Heart left ventricle (tissue), 16 donors: ENCODE data around the gene APC2. TPM values are rescaled to one million over a fixed set of nuclear protein-coding genes. Genes with fewer than 3 reads are reported as not detected.
A peak's percentile ranks its signal among the peaks of the same experiment; 100 is the strongest.

Source experiments
- ATAC-seq, 4 donors: fragments of 200-7000 bp; cut with Tn5 transposase; one replicate each; pipeline ENCODE4 v1.9.1; 2020 to 2022; ENCODE audit warnings: moderate library complexity in 4 of 4, mild to moderate bottlenecking in 3 of 4, moderate number of reproducible peaks in 1 of 4
- DNase-seq, 5 donors: peaks; one replicate each; pipeline ENCODE4 v3.0.0-alpha.2; 2020
- H3K27ac ChIP-seq, 12 donors: fragments of 200-600 bp; sonication (generic) in 4 of 12; one replicate each; pipeline versions ENCODE4 v1.5.0 to v1.8.0; 2016 to 2022; ENCODE audit warnings: mild to moderate bottlenecking in 2 of 12
- H3K27me3 ChIP-seq, 9 donors: fragments of 200-600 bp; sonication (generic) in 2 of 9; one replicate each; pipeline versions ENCODE4 v1.5.1 to v1.8.0; 2016 to 2022; ENCODE audit warnings: mild to moderate bottlenecking in 3 of 9
- H3K36me3 ChIP-seq, 9 donors: fragments of 200-600 bp; sonication (generic) in 2 of 9; one replicate each; pipeline versions ENCODE4 v1.5.0 to v1.8.0; 2018 to 2022; ENCODE audit warnings: mild to moderate bottlenecking in 2 of 9
- H3K4me1 ChIP-seq, 12 donors: fragments of 200-600 bp; sonication (generic) in 4 of 12; one replicate each; pipeline versions ENCODE4 v1.5.0 to v1.8.0; 2016 to 2022; ENCODE audit warnings: mild to moderate bottlenecking in 3 of 12
- H3K4me3 ChIP-seq, 12 donors: fragments of 200-600 bp; sonication (generic) in 4 of 12; one replicate each; pipeline versions ENCODE4 v1.5.0 to v1.8.0; 2017 to 2022; ENCODE audit warnings: mild to moderate bottlenecking in 9 of 12, moderate library complexity in 4 of 12
- H3K9me3 ChIP-seq, 12 donors: fragments of 200-600 bp; sonication (generic) in 4 of 12; one replicate each; pipeline versions ENCODE4 v1.5.0 to v1.8.0; 2016 to 2022; ENCODE audit warnings: mild to moderate bottlenecking in 1 of 12
- POLR2A ChIP-seq, 2 donors: fragments of 450-650 bp; IDR thresholded peaks; one replicate each; pipeline ENCODE4 v1.6.1; 2017; ENCODE audit warnings: antibody characterized with exemption in 2 of 2, mild to moderate bottlenecking in 2 of 2, moderate library complexity in 2 of 2
- WGBS, 4 donors: extraction: QIAGEN DNeasy Blood & Tissue Kit in 2 of 4; methylation state at CpG; one replicate each; pipeline versions ENCODE4 v1.1.5 to v1.1.7; 2013 to 2018; 5-methylcytosine and 5-hydroxymethylcytosine counted together
- intact Hi-C, 10 donors: fragments of 100-400 bp; cut with DNase I; formaldehyde crosslinking; loops; one replicate each; pipeline versions ENCODE4 v1.11.1 to v1.14.2; 2022
- polyA plus RNA-seq, 2 donors: library from polyadenylated mRNA; stranded (reverse); fragments of 200-250 nt; gene quantifications; one replicate each; pipeline ENCODE4 v1.2.3, GENCODE V29; 2013
- total RNA-seq, 9 donors: library from RNA; depleted of rRNA in 2 of 9; stranded (reverse); fragments of >200 nt in 2 of 9; fragmentation: NEBNext Ultra II Directional in 3 of 9; extraction: Animal tissue kit (Norgen Biotek cat#: 25700) in 3 of 9; gene quantifications; one replicate each; pipeline versions ENCODE4 v1.1.0 to v1.2.4, GENCODE V29; 2016 to 2023
- TF ChIP-seq, protein P1 (sequence below), 12 donors: fragments of 200-600 bp; sonication (generic) in 4 of 12; IDR thresholded peaks; one replicate each; pipeline versions ENCODE4 v1.5.0 to v1.8.0; 2018 to 2022; ENCODE audit warnings: antibody characterized with exemption in 12 of 12, mild to moderate bottlenecking in 5 of 12
- donor health status: ischemic (EF 13 %, LVEDD 7.1; RV severe dilation, severe dysfunction).
- donor health status: healthy with polysubstance abuse.
- donor health status: DM: no; HTN: yes; CAD: no.
- donor health status: DM: no; HTN: no; CAD: no.
- donor health status: ischemic (EF 25% LVEDD 6.9; RV normal size, moderate dysfunction).
- donor health status: ischemic (EF 25% LVEDD 5.7; RV mildly dilated, moderate dysfunction).
- donor health status: healthy.
- donor health status: DM: yes; HTN: yes; CAD: no.
- donor health status: ischemic (EF 35%, LVEDD 5.7; RV mildly dilated, moderate dysfunction).
- donor health status: nonischemic (EF 11% LVEDD 7.7; RV severe dilation, severe dysfunction).
- donor health status: DM: yes; HTN: yes; CAD: no.
- donor health status: PGD.
- donor health status: ischemic (EF 29% LVEDD 5.4; RV normal size, mild dysfunction).
- donor health status: nonischemic (EF 23%, LVEDD 6.1; RV moderate dilation, normal function).

APC2 gene
- total and polyA plus RNA-seq, 11 donors = 0.04 to 0.72 (median 0.11) TPM; not detected in 1

DNA sequence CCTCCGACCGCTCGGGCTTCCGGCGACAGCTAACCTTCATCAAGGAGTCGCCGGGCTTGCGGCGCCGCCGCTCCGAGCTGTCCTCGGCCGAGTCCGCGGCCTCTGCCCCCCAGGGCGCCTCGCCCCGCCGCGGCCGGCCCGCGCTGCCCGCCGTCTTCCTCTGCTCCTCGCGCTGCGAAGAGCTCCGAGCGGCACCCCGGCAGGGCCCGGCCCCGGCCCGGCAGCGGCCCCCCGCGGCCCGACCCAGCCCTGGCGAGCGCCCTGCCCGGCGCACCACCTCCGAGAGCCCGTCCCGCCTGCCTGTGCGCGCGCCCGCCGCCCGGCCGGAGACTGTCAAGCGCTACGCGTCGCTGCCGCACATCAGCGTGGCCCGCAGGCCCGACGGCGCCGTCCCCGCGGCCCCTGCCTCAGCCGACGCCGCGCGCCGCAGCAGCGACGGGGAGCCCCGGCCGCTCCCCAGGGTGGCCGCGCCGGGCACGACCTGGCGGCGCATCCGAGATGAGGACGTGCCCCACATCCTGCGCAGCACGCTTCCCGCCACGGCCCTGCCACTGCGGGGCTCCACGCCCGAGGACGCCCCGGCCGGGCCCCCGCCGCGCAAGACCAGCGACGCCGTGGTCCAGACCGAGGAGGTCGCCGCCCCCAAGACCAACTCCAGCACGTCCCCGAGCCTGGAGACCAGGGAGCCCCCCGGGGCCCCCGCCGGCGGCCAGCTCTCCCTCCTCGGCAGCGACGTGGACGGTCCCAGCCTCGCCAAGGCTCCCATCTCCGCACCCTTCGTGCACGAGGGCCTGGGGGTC, 19.5 kb downstream of the APC2 start:
- ATAC-seq (no peak), DNase-seq (peak in 2 of 5 donors; percentile 10 to 25)
- H3K36me3 ChIP-seq = peaks cover 0 to under 1% (median 0%) of the 10 kb centered on the region in 9 donors
- H3K4me1 ChIP-seq = peaks cover 20 to 89% (median 61%) of the 10 kb centered on the region in 12 donors
- intact Hi-C loops = no loop called here
- peaks cover 31 to 87% (median 57%) of the 10 kb centered on the region in 9 donors for H3K27me3 ChIP-seq
- no peaks in the 10 kb centered on the region for H3K9me3 ChIP-seq
- H3K4me3 ChIP-seq = peak overlapping the region; percentile 27 to 66 (median 56)
- peak overlapping the region in 1 of 12 donors; percentile 34 for H3K27ac ChIP-seq
- TF ChIP-seq, protein P1, sequence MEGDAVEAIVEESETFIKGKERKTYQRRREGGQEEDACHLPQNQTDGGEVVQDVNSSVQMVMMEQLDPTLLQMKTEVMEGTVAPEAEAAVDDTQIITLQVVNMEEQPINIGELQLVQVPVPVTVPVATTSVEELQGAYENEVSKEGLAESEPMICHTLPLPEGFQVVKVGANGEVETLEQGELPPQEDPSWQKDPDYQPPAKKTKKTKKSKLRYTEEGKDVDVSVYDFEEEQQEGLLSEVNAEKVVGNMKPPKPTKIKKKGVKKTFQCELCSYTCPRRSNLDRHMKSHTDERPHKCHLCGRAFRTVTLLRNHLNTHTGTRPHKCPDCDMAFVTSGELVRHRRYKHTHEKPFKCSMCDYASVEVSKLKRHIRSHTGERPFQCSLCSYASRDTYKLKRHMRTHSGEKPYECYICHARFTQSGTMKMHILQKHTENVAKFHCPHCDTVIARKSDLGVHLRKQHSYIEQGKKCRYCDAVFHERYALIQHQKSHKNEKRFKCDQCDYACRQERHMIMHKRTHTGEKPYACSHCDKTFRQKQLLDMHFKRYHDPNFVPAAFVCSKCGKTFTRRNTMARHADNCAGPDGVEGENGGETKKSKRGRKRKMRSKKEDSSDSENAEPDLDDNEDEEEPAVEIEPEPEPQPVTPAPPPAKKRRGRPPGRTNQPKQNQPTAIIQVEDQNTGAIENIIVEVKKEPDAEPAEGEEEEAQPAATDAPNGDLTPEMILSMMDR (IDR thresholded peaks at IDR 0.05) = no peak
- TF ChIP-seq POLR2A (IDR thresholded peaks at IDR 0.05) = no peak
- WGBS, 4 donors = 0 to 2% (median 1%) methylated on average over 2 to 117 of the region's 117 CpGs

DNA sequence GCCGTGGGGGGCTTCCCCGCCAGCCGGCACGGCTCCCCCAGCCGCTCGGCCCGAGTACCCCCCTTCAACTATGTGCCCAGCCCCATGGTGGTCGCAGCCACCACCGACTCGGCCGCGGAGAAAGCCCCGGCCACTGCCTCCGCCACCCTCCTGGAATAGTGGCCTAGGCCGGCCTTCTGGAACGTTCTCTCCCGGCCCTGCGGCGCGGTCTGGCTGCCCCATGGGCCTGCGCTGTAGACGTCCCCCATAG, 20.1 kb downstream of the APC2 start:
- peak in 1 of 5 donors; percentile 30 for DNase-seq
- TF ChIP-seq, protein P1 (IDR thresholded peaks at IDR 0.05) = no peak
- no peak for TF ChIP-seq POLR2A (IDR thresholded peaks at IDR 0.05)
- peaks cover 20 to 93% (median 63%) of the 10 kb centered on the region in 12 donors for H3K4me1 ChIP-seq
- peak overlapping the region in 1 of 12 donors; percentile 34 for H3K27ac ChIP-seq
- ATAC-seq = peak in 2 of 4 donors; percentile 1 to 18
- peak overlapping the region; percentile 27 to 66 (median 56) for H3K4me3 ChIP-seq
- H3K9me3 ChIP-seq = no peaks in the 10 kb centered on the region
- 2 to 8% (median 4%) methylated on average over 9 to 22 of the region's 22 CpGs for WGBS, 4 donors
- H3K36me3 ChIP-seq = peaks cover 0 to 6% (median 0%) of the 10 kb centered on the region in 9 donors
- intact Hi-C loops = no loop called here
- H3K27me3 ChIP-seq = peaks cover 31 to 85% (median 57%) of the 10 kb centered on the region in 9 donors

DNA sequence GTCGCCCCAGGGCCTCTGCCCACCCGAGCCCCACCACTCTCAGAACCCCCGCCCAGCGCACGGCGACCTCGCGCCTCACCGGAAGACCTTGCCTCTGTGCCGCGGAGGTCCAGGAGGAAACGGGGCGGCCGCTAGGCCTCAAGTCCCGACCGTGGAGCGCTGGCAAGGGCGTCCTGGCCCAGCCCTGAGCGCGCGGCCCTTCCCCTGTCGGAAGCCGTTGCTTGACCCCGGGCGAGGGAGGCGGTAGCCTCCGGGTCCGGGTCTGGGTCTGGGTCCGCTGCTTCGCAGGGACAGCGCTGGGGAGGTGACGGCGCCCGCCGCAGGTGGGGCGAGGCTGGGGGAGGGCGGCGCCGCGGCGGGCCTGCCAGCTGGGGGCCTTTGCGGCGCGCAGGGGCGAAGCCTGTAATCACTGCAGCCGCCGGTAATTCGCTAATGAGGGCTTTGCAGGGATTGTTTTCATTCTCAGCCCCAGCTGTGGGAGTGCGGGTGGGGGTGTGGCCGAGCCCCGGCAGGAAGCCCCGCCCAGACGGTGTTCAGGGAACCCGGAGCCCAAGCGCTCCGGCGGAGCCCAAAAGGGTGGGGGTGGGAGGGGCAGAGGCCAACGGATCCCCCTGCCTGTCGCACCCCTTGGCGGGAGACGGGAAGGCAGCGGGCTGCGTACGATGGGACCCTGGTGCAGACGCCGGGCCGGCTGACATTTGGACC, 20.5 kb downstream of the APC2 start:
- DNase-seq = peak in 3 of 5 donors; percentile 54 to 64 (median 59)
- peaks cover 31 to 80% (median 57%) of the 10 kb centered on the region in 9 donors for H3K27me3 ChIP-seq
- 0 to 1% (median 1%) methylated on average over 3 to 67 of the region's 67 CpGs for WGBS, 4 donors
- H3K4me3 ChIP-seq = peak overlapping the region; percentile 27 to 66 (median 56)
- peaks cover 20 to 88% (median 59%) of the 10 kb centered on the region in 12 donors for H3K4me1 ChIP-seq
- H3K27ac ChIP-seq = peak overlapping the region in 2 of 12 donors; percentile 9 to 34
- no peaks in the 10 kb centered on the region for H3K9me3 ChIP-seq
- ATAC-seq = peak in 3 of 4 donors; percentile 33 to 47 (median 41)
- intact Hi-C loops = no loop called here
- peaks cover 0 to 11% (median 0%) of the 10 kb centered on the region in 9 donors for H3K36me3 ChIP-seq
- no peak for TF ChIP-seq POLR2A (IDR thresholded peaks at IDR 0.05)
- TF ChIP-seq, protein P1 (IDR thresholded peaks at IDR 0.05) = no peak

DNA sequence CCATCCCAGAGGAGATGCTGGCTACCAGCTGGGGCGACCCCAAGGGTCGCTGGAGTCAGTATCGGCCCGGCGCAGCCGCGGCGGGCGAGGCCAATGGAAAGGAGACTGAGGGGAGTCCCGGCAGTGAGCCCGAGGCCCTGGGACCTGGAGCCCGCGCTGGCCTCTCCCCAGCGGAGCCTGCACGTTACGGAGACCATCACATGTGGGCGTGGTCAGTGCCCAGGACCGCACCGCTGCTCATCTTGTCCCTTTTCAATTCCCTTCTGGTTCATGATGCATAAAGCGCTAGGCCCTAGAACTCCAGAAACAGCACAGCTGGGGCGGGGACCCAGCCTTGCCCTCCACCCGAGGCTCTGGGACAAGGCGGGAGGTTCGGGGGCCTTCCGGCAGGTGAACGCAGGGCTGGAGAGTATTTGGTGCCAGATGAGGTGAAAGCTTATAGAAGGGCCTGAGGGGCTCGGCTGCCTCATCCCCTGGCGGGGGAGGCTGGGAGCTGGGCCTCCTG, 21.1 kb downstream of the APC2 start:
- H3K4me1 ChIP-seq = peaks cover 20 to 82% (median 53%) of the 10 kb centered on the region in 12 donors
- peak in 1 of 4 donors; percentile 3 for ATAC-seq

More for the DNA sequence above, 21.1 kb downstream of the APC2 start:
- Histone ChIP-seq H3K36me3 (peaks cover 0 to 17% (median 0%) of the 10 kb centered on the region in 9 donors), H3K4me3 (peak overlapping the region; percentile 27 to 66 (median 56)), H3K27ac (no peak overlapping the region), H3K27me3 (peaks cover 31 to 74% (median 55%) of the 10 kb centered on the region in 9 donors), H3K9me3 (no peaks in the 10 kb centered on the region)
- DNase-seq = peak in 1 of 5 donors; percentile 19
- WGBS, 4 donors = 3 to 31% (median 7%) methylated on average over 9 to 28 of the region's 28 CpGs
- intact Hi-C loops = no loop called here
- TF ChIP-seq, protein P1 (IDR thresholded peaks at IDR 0.05) = no peak
- no peak for TF ChIP-seq POLR2A (IDR thresholded peaks at IDR 0.05)
